H9 (cell line): Measurements from ENCODE around the gene CYP1B1. TPM values are rescaled to one million over a fixed set of nuclear protein-coding genes. Genes with fewer than 3 reads are reported as not detected.

ENCODE experiments used
- DNase-seq: peaks from one replicate; pipeline ENCODE4 v3.0.0-alpha.2; 2017
- H2AFZ ChIP-seq: one replicate; pipeline ENCODE4 v1.6.1; 2013; ENCODE audit warnings: mild to moderate bottlenecking, low read length, control low read depth, moderate library complexity
- H2AK5ac ChIP-seq: 2 replicates; pipeline ENCODE4 v1.6.1; 2013; ENCODE audit warnings: low read length, control low read depth, mixed read lengths; ENCODE audit not compliant: insufficient read length
- H2BK120ac ChIP-seq: one replicate; pipeline ENCODE4 v1.6.1; 2013; ENCODE audit warnings: low read depth, mild to moderate bottlenecking, low read length, control low read depth, inconsistent platforms; ENCODE audit not compliant: poor library complexity, severe bottlenecking
- H2BK12ac ChIP-seq: 2 replicates; pipeline ENCODE4 v1.6.1; 2013; ENCODE audit warnings: low read length, control low read depth, mixed read lengths, low read depth; ENCODE audit not compliant: insufficient read length
- H2BK15ac ChIP-seq: 2 replicates; pipeline ENCODE4 v1.6.1; 2013; ENCODE audit warnings: low read depth, low read length, control low read depth
- H2BK20ac ChIP-seq: one replicate; pipeline ENCODE4 v1.6.1; 2013; ENCODE audit warnings: low read depth, mild to moderate bottlenecking, low read length, control low read depth, inconsistent platforms; ENCODE audit not compliant: poor library complexity, severe bottlenecking
- H2BK5ac ChIP-seq: 2 replicates; pipeline ENCODE4 v1.6.1; 2013; ENCODE audit warnings: low read length, control low read depth, mixed read lengths; ENCODE audit not compliant: insufficient read length
- H3K14ac ChIP-seq: 2 replicates; pipeline ENCODE4 v1.6.1; 2013; ENCODE audit warnings: low read length, control low read depth; ENCODE audit not compliant: insufficient read depth
- H3K18ac ChIP-seq: 2 replicates; pipeline ENCODE4 v1.6.1; 2013; ENCODE audit warnings: low read depth, mild to moderate bottlenecking, mixed read lengths, low read length, control low read depth; ENCODE audit not compliant: insufficient read length
- H3K23ac ChIP-seq: 2 replicates; pipeline ENCODE4 v1.6.1; 2013; ENCODE audit warnings: low read length, control low read depth, mixed read lengths, low read depth; ENCODE audit not compliant: insufficient read length
- H3K23me2 ChIP-seq: 2 replicates; pipeline ENCODE4 v1.6.1; 2013; ENCODE audit warnings: low read depth, mild to moderate bottlenecking, mixed read lengths, low read length, control low read depth; ENCODE audit not compliant: insufficient read length, poor library complexity, severe bottlenecking
- H3K27ac ChIP-seq: 2 replicates; pipeline ENCODE4 v1.5.1; 2013; ENCODE audit warnings: low read length, control low read depth, mixed read lengths, low read depth; ENCODE audit not compliant: insufficient read length
- H3K27me3 ChIP-seq: 2 replicates; pipeline ENCODE4 v1.6.1; 2013; ENCODE audit warnings: low read length, control low read depth, inconsistent platforms; ENCODE audit not compliant: insufficient read depth
- H3K4ac ChIP-seq: 2 replicates; pipeline ENCODE4 v1.6.1; 2013; ENCODE audit warnings: low read depth, mild to moderate bottlenecking, control low read depth, inconsistent platforms, low read length, moderate library complexity
- H3K4me1 ChIP-seq: 2 replicates; pipeline ENCODE4 v1.6.1; 2013; ENCODE audit warnings: low read length, control low read depth, inconsistent platforms; ENCODE audit not compliant: insufficient read depth
- H3K4me2 ChIP-seq: 2 replicates; pipeline ENCODE4 v1.6.1; 2013; ENCODE audit warnings: low read length, control low read depth, mixed read lengths; ENCODE audit not compliant: insufficient read length, insufficient read depth
- H3K56ac ChIP-seq: 2 replicates; pipeline ENCODE4 v1.6.1; 2013; ENCODE audit warnings: low read depth, mild to moderate bottlenecking, mixed read lengths, low read length, control low read depth; ENCODE audit not compliant: insufficient read length
- H3K79me1 ChIP-seq: 2 replicates; pipeline ENCODE4 v1.6.1; 2013; ENCODE audit warnings: low read depth, mild to moderate bottlenecking, moderate library complexity, low read length, control low read depth, inconsistent platforms; ENCODE audit not compliant: insufficient read depth, poor library complexity, severe bottlenecking
- H3K79me2 ChIP-seq: 2 replicates; pipeline ENCODE4 v1.6.1; 2013; ENCODE audit warnings: low read length, control low read depth, inconsistent platforms; ENCODE audit not compliant: insufficient read depth
- H3K9ac ChIP-seq: 2 replicates; pipeline ENCODE4 v1.6.1; 2013; ENCODE audit warnings: low read length, control low read depth, mixed read lengths; ENCODE audit not compliant: insufficient read length; ENCODE audit errors: extremely low read depth
- H3K9me3 ChIP-seq: one replicate; pipeline ENCODE4 v1.6.1; 2013; ENCODE audit warnings: low read depth, low read length, inconsistent platforms; ENCODE audit not compliant: control insufficient read depth
- H3T11ph ChIP-seq: one replicate; pipeline ENCODE4 v1.6.1; 2013; ENCODE audit warnings: mild to moderate bottlenecking, low read length, control low read depth, inconsistent platforms
- H4K20me1 ChIP-seq: one replicate; pipeline ENCODE4 v1.6.1; 2013; ENCODE audit not compliant: control insufficient read depth, insufficient read length, insufficient read depth
- H4K5ac ChIP-seq: 2 replicates; pipeline ENCODE4 v1.6.1; 2013; ENCODE audit warnings: low read depth, mild to moderate bottlenecking, mixed read lengths, low read length, control low read depth; ENCODE audit not compliant: insufficient read length
- H4K8ac ChIP-seq: replicated peaks from 2 replicates; pipeline ENCODE4 v1.6.1; 2013; ENCODE audit warnings: low read length, control low read depth, mixed read lengths, low read depth; ENCODE audit not compliant: insufficient read length
- H4K91ac ChIP-seq: 2 replicates; pipeline ENCODE4 v1.6.1; 2013; ENCODE audit warnings: low read depth, mild to moderate bottlenecking, moderate library complexity, mixed read lengths, low read length, control low read depth; ENCODE audit not compliant: insufficient read length
- H3K27ac Mint-ChIP-seq, 3 experiments: 2 replicates in 2 of 3; 3 replicates in 1 of 3; pipeline ENCODE4 v1.8.0; 2020 to 2021; ENCODE audit warnings: mixed read lengths in 3 of 3, mild to moderate bottlenecking in 1 of 3, moderate library complexity in 1 of 3
- H3K27me3 Mint-ChIP-seq: 2 replicates; pipeline ENCODE4 v1.8.0; 2021; ENCODE audit warnings: low read depth, mild to moderate bottlenecking, moderate library complexity, mixed read lengths
- H3K36me3 Mint-ChIP-seq, 3 experiments: 2 replicates in 2 of 3; 3 replicates in 1 of 3; pipeline ENCODE4 v1.8.0; 2020 to 2021; ENCODE audit warnings: low read depth in 3 of 3, mixed read lengths in 3 of 3; ENCODE audit not compliant: insufficient read depth in 1 of 3
- H3K4me1 Mint-ChIP-seq, 2 experiments: 2 replicates each; pipeline ENCODE4 v1.8.0; 2020; ENCODE audit warnings: mixed read lengths in 2 of 2
- H3K4me3 Mint-ChIP-seq, 2 experiments: 2 replicates in 1 of 2; 3 replicates in 1 of 2; pipeline ENCODE4 v1.8.0; 2020 to 2021; ENCODE audit warnings: mild to moderate bottlenecking in 2 of 2, mixed read lengths in 2 of 2, moderate library complexity in 1 of 2
- H3K9me3 Mint-ChIP-seq, 2 experiments: 2 replicates in 1 of 2; 3 replicates in 1 of 2; pipeline ENCODE4 v1.8.0; 2020; ENCODE audit warnings: mild to moderate bottlenecking in 2 of 2, mixed read lengths in 2 of 2, moderate library complexity in 1 of 2
- WGBS: extraction: QIAGEN DNeasy Blood & Tissue Kit; methylation state at CpG from one replicate; pipeline ENCODE4 v1.1.7; 2013; ENCODE audit warnings: missing lambda C conversion rate, low lambda C conversion rate, mixed read lengths; ENCODE audit not compliant: insufficient read length; ENCODE audit errors: extremely low coverage; 5-methylcytosine and 5-hydroxymethylcytosine counted together
- total RNA-seq: library from RNA; stranded (reverse); gene quantifications from 2 replicates; pipeline ENCODE4 v1.2.1, GENCODE V29; 2021
- TF ChIP-seq, protein P1 (sequence below): fragments of 200-600 bp; sonication (generic); conservative IDR thresholded peaks from 3 replicates; pipeline ENCODE4 v1.8.0; 2021; ENCODE audit warnings: antibody characterized with exemption, mild to moderate bottlenecking

Gene CYP1B1
- total RNA-seq, 1 experiment from 2014 or later = 2.7 TPM

DNA sequence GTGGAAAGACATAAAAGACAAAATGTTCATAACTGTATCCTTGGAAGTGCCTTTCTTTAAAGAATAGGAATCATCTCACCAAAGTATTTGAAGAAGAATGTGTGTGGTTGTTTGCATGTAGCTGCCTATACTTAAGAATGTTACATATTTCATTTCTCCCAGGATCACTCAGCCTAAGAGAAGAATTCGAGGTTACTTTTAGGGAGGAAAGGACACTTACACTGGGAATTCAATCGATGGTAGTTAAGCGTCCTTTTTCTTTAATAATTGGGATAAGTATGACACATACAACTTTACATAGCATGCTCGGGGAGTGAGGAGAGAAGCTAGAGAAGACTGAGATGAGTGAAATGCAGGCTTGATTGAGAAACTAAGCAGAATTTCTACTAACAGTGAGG, 22.0 kb upstream of the CYP1B1 start:
- H3K27ac ChIP-seq = no peak overlapping the region
- H2BK5ac ChIP-seq = no peak overlapping the region
- H3K9me3 ChIP-seq = no peaks in the 10 kb centered on the region
- no peak overlapping the region for H2BK120ac ChIP-seq
- peaks cover 0 to 6% of the 10 kb centered on the region in 2 experiments; a peak in 3 of 5 replicates for H3K9me3 Mint-ChIP-seq
- peaks cover 0 to 3% (median 0%) of the 10 kb centered on the region in 3 experiments; a peak in 1 of 7 replicates for H3K36me3 Mint-ChIP-seq
- no peaks in the 10 kb centered on the region for H4K20me1 ChIP-seq
- H3T11ph ChIP-seq = no peak overlapping the region
- H4K91ac ChIP-seq = no peak overlapping the region
- TF ChIP-seq, protein P1, sequence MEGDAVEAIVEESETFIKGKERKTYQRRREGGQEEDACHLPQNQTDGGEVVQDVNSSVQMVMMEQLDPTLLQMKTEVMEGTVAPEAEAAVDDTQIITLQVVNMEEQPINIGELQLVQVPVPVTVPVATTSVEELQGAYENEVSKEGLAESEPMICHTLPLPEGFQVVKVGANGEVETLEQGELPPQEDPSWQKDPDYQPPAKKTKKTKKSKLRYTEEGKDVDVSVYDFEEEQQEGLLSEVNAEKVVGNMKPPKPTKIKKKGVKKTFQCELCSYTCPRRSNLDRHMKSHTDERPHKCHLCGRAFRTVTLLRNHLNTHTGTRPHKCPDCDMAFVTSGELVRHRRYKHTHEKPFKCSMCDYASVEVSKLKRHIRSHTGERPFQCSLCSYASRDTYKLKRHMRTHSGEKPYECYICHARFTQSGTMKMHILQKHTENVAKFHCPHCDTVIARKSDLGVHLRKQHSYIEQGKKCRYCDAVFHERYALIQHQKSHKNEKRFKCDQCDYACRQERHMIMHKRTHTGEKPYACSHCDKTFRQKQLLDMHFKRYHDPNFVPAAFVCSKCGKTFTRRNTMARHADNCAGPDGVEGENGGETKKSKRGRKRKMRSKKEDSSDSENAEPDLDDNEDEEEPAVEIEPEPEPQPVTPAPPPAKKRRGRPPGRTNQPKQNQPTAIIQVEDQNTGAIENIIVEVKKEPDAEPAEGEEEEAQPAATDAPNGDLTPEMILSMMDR = no peak
- no peak overlapping the region for H3K18ac ChIP-seq
- H3K56ac ChIP-seq = no peak overlapping the region
- WGBS = no CpG with 5 or more reads among the region's 4 CpGs
- peak overlapping the region; percentile 21 to 75; a peak in 4 of 5 replicates for H3K4me3 Mint-ChIP-seq
- no peak overlapping the region for H4K5ac ChIP-seq
- H3K79me1 ChIP-seq = no peaks in the 10 kb centered on the region
- H3K4me1 ChIP-seq = peaks cover 11% of the 10 kb centered on the region; the same call in 1 of the 2 replicates
- peaks cover 71 to 82% of the 10 kb centered on the region in 2 experiments for H3K4me1 Mint-ChIP-seq
- peaks cover 5% of the 10 kb centered on the region; the same call in 1 of the 2 replicates for H3K27me3 ChIP-seq
- H3K9ac ChIP-seq = no peak overlapping the region
- H3K14ac ChIP-seq = no peak overlapping the region
- no peak overlapping the region for H3K4ac ChIP-seq
- no peak overlapping the region for H2BK20ac ChIP-seq
- no peak overlapping the region for H2AK5ac ChIP-seq
- H2BK15ac ChIP-seq = no peak overlapping the region
- no peak overlapping the region for H2BK12ac ChIP-seq
- H3K79me2 ChIP-seq = no peaks in the 10 kb centered on the region
- peaks cover 58% of the 10 kb centered on the region for H3K27me3 Mint-ChIP-seq
- H3K23me2 ChIP-seq = peaks cover 3% of the 10 kb centered on the region
- DNase-seq = no peak
- H4K8ac ChIP-seq = no peak overlapping the region
- H3K4me2 ChIP-seq = peak overlapping the region; percentile 58
- no peak overlapping the region; a peak in 2 of 7 replicates for H3K27ac Mint-ChIP-seq
- H2AFZ ChIP-seq = no peak overlapping the region
- no peak overlapping the region for H3K23ac ChIP-seq
